T-cell (primary cell): ENCODE measurements around the gene REXO1. TPM values are rescaled to one million over a fixed set of nuclear protein-coding genes. Genes with fewer than 3 reads are reported as not detected.

Source experiments
- ATAC-seq, 4 experiments: fragments of 200-7000 bp in 3 of 4; fragments of 150-1000 bp in 1 of 4; cut with Tn5 transposase; replicated peaks in 1 of 4; 1 replicate in 3 of 4; 2 replicates in 1 of 4; pipeline ENCODE4 v1.10.0; 2021; ENCODE audit warnings: moderate library complexity in 3 of 4, mild to moderate bottlenecking in 2 of 4, moderate number of reproducible peaks in 1 of 4
- CTCF ChIA-PET, 2 donors: fragments of 300-600 bp; sonication (Branson Sonifier 250); formaldehyde crosslinking; loops; one replicate each; lab custom pipeline; 2022; ENCODE audit warnings: antibody characterized with exemption in 2 of 2; lab: Charles Lee
- POLR2A ChIA-PET, 2 donors: fragments of 300-600 bp; sonication (Branson Sonifier 250); formaldehyde crosslinking; loops; one replicate each; lab custom pipeline; 2022; ENCODE audit warnings: antibody characterized with exemption in 2 of 2; lab: Charles Lee
- DNase-seq, 35 experiments: peaks; one replicate each; pipeline versions ENCODE4 v3.0.0 to v3.0.0-alpha.2; 2013 to 2023
- H3K27ac ChIP-seq: one replicate; pipeline ENCODE4 v1.5.1; 2013; ENCODE audit warnings: low read length
- H3K27me3 ChIP-seq, 2 experiments: replicated peaks in 1 of 2; 1 replicate in 1 of 2; 2 replicates in 1 of 2; pipeline versions ENCODE4 v1.6.1 to v1.7.0; 2013; ENCODE audit warnings: low read length in 1 of 2, mixed read lengths in 1 of 2; ENCODE audit not compliant: control insufficient read depth in 2 of 2, insufficient read depth in 2 of 2; ENCODE audit errors: extremely low read depth in 1 of 2
- H3K36me3 ChIP-seq, 2 donors: 1 replicate in 1 of 2; 2 replicates in 1 of 2; pipeline versions ENCODE4 v1.6.1 to v1.7.0; 2013; ENCODE audit warnings: low read length in 1 of 2; ENCODE audit not compliant: control insufficient read depth in 2 of 2, insufficient read depth in 1 of 2; ENCODE audit errors: extremely low read depth in 1 of 2
- H3K4me1 ChIP-seq, 2 experiments: 1 replicate in 1 of 2; 2 replicates in 1 of 2; pipeline versions ENCODE4 v1.6.1 to v1.7.0; 2013; ENCODE audit warnings: low read length in 2 of 2, mixed read lengths in 1 of 2; ENCODE audit not compliant: insufficient read depth in 2 of 2, control insufficient read depth in 1 of 2; ENCODE audit errors: extremely low read depth in 1 of 2
- H3K4me3 ChIP-seq, 2 donors: 1 replicate in 1 of 2; 2 replicates in 1 of 2; pipeline versions ENCODE4 v1.5.1 to v1.7.0; 2013; ENCODE audit warnings: mild to moderate bottlenecking in 2 of 2, low read length in 1 of 2, moderate library complexity in 1 of 2; ENCODE audit not compliant: control insufficient read depth in 1 of 2; ENCODE audit errors: extremely low read depth in 1 of 2
- H3K9me3 ChIP-seq: 2 replicates; pipeline ENCODE4 v1.7.0; 2013
- H3K27ac Mint-ChIP-seq, 2 donors: one replicate each; pipeline ENCODE4 v1.8.0; 2020 to 2021; ENCODE audit warnings: mild to moderate bottlenecking in 2 of 2, mixed read lengths in 2 of 2
- H3K27me3 Mint-ChIP-seq, 2 donors: one replicate each; pipeline ENCODE4 v1.8.0; 2021 to 2022; ENCODE audit warnings: mixed read lengths in 2 of 2
- H3K36me3 Mint-ChIP-seq: one replicate; pipeline ENCODE4 v1.8.0; 2021; ENCODE audit warnings: mixed read lengths
- H3K4me1 Mint-ChIP-seq, 3 donors: one replicate each; pipeline ENCODE4 v1.8.0; 2020 to 2022; ENCODE audit warnings: mixed read lengths in 3 of 3, mild to moderate bottlenecking in 1 of 3
- H3K4me3 Mint-ChIP-seq, 3 donors: one replicate each; pipeline ENCODE4 v1.8.0; 2020 to 2022; ENCODE audit warnings: mild to moderate bottlenecking in 3 of 3, mixed read lengths in 3 of 3, moderate library complexity in 3 of 3
- H3K9me3 Mint-ChIP-seq, 3 donors: one replicate each; pipeline ENCODE4 v1.8.0; 2020 to 2022; ENCODE audit warnings: mixed read lengths in 3 of 3
- WGBS: methylation state at CpG from one replicate; pipeline ENCODE4 v1.1.5; 2013; ENCODE audit warnings: missing lambda C conversion rate; ENCODE audit not compliant: insufficient coverage; 5-methylcytosine and 5-hydroxymethylcytosine counted together
- total RNA-seq, 35 experiments: library from RNA in 6 of 35; stranded (reverse) in 6 of 35; fragments of 120-200 nt in 1 of 35; gene quantifications; one replicate each; pipeline versions ENCODE4 v1.2.1 to v1.2.4 and lab custom pipeline; 2013 to 2026

REXO1 gene
- total RNA-seq, 5 donors from 2014 or later (not counting 1 experiment from before 2014, with no cell fraction given), result 68.4 to 97.5 (median 78.7) TPM

GRCh38 chr19:1828279-1829238, 19.7 kb downstream of the REXO1 start:
- Mint-ChIP-seq H3K4me3 (no peak overlapping the region), H3K27ac (no peak overlapping the region), H3K4me1 (peaks cover 5 to 14% (median 11%) of the 10 kb centered on the region in 3 donors), H3K27me3 (no peaks in the 10 kb centered on the region), H3K36me3 (peaks cover 8% of the 10 kb centered on the region), H3K9me3 (no peaks in the 10 kb centered on the region)
- peaks cover 23 to 34% of the 10 kb centered on the region in 2 donors for H3K36me3 ChIP-seq
- H3K9me3 ChIP-seq, result no peaks in the 10 kb centered on the region
- no peak overlapping the region for H3K27ac ChIP-seq
- H3K27me3 ChIP-seq, result no peaks in the 10 kb centered on the region
- peaks cover 0 to 15% of the 10 kb centered on the region in 2 experiments for H3K4me1 ChIP-seq
- peak in 1 of 4 experiments; percentile 7 for ATAC-seq
- 95% methylated on average over 54 of the region's 57 CpGs for WGBS
- CTCF ChIA-PET, result interaction anchor here in 1 of 2 donors (1.2 kb wide), 1 partner anchor 156 kb away, joined by 4 read pairs; no protein-coding TSS in a partner anchor
- DNase-seq, result no peak
- POLR2A ChIA-PET, result no interaction called here
- no peak overlapping the region for H3K4me3 ChIP-seq

- Mint-ChIP-seq H3K27ac (no peak overlapping the region), H3K9me3 (no peaks in the 10 kb centered on the region), H3K4me1 (peaks cover 5 to 10% (median 7%) of the 10 kb centered on the region in 3 donors), H3K4me3 (no peak overlapping the region), H3K27me3 (no peaks in the 10 kb centered on the region), H3K36me3 (peaks cover 8% of the 10 kb centered on the region)
- H3K36me3 ChIP-seq, result peaks cover 29 to 42% of the 10 kb centered on the region in 2 donors
- WGBS, result 97% methylated on average over 30 of the region's 41 CpGs
- H3K9me3 ChIP-seq, result no peaks in the 10 kb centered on the region
- no peaks in the 10 kb centered on the region for H3K27me3 ChIP-seq
- DNase-seq (no peak), ATAC-seq (peak in 1 of 4 experiments; percentile 3)
- ChIA-PET POLR2A (no interaction called here), CTCF (interaction anchor here in 1 of 2 donors (0.7 to 1.2 kb wide), 2 partner anchors 155 to 283 kb away, joined by 3 to 4 read pairs; no protein-coding TSS in a partner anchor)
- H3K4me1 ChIP-seq, result peaks cover 0 to 13% of the 10 kb centered on the region in 2 experiments
- no peak overlapping the region for H3K27ac ChIP-seq
- H3K4me3 ChIP-seq, result no peak overlapping the region
These were observed 20.6 kb downstream of the REXO1 start for GRCh38 chr19:1827566-1828278.

- Histone ChIP-seq H3K4me1 (peaks cover 0 to 13% of the 10 kb centered on the region in 2 experiments), H3K27ac (no peak overlapping the region), H3K4me3 (no peak overlapping the region), H3K27me3 (no peaks in the 10 kb centered on the region), H3K9me3 (no peaks in the 10 kb centered on the region), H3K36me3 (peaks cover 29 to 49% of the 10 kb centered on the region in 2 donors)
- DNase-seq, result no peak
- Mint-ChIP-seq H3K4me1 (peaks cover 5 to 10% (median 7%) of the 10 kb centered on the region in 3 donors), H3K4me3 (no peak overlapping the region), H3K36me3 (peaks cover 13% of the 10 kb centered on the region), H3K9me3 (no peaks in the 10 kb centered on the region), H3K27me3 (no peaks in the 10 kb centered on the region), H3K27ac (no peak overlapping the region)
- ChIA-PET CTCF (interaction anchor here (0.6 to 1.5 kb wide), 7 partner anchors 10 to 303 kb away, joined by 3 to 5 read pairs (median 3); no protein-coding TSS in a partner anchor), POLR2A (no interaction called here)
- 86% methylated on average over 50 of the region's 63 CpGs for WGBS
- ATAC-seq, result peak in 2 of 4 experiments; percentile 12 to 18
These were observed 21.4 kb downstream of the REXO1 start for GRCh38 chr19:1826557-1827521.

- H3K27ac Mint-ChIP-seq, result no peak overlapping the region
- ChIA-PET CTCF (interaction anchor here (0.6 to 1.5 kb wide), 8 partner anchors 29 to 559 kb away, joined by 3 to 11 read pairs (median 3); no protein-coding TSS in a partner anchor), POLR2A (no interaction called here)
- H3K36me3 Mint-ChIP-seq, result peaks cover 17% of the 10 kb centered on the region
- H3K9me3 Mint-ChIP-seq, result no peaks in the 10 kb centered on the region
- peak; percentile 41 to 86 (median 73) for DNase-seq
- ATAC-seq, result peak; percentile 73 to 81 (median 78)
- Histone ChIP-seq H3K27ac (no peak overlapping the region), H3K4me3 (no peak overlapping the region), H3K36me3 (peaks cover 28 to 51% of the 10 kb centered on the region in 2 donors), H3K27me3 (no peaks in the 10 kb centered on the region), H3K9me3 (no peaks in the 10 kb centered on the region), H3K4me1 (peaks cover 0 to 13% of the 10 kb centered on the region in 2 experiments)
- 47% methylated on average over 11 of the region's 15 CpGs for WGBS
- H3K4me3 Mint-ChIP-seq, result no peak overlapping the region
- no peaks in the 10 kb centered on the region for H3K27me3 Mint-ChIP-seq
- peaks cover 5 to 9% (median 7%) of the 10 kb centered on the region in 3 donors for H3K4me1 Mint-ChIP-seq
These were observed 22.2 kb downstream of the REXO1 start for GRCh38 chr19:1825909-1826556.

- H3K36me3 ChIP-seq, result peaks cover 37 to 60% of the 10 kb centered on the region in 2 donors
- Mint-ChIP-seq H3K27me3 (no peaks in the 10 kb centered on the region), H3K4me3 (no peak overlapping the region), H3K27ac (no peak overlapping the region), H3K9me3 (no peaks in the 10 kb centered on the region), H3K4me1 (peaks cover 4 to 7% (median 5%) of the 10 kb centered on the region in 3 donors), H3K36me3 (peaks cover 22% of the 10 kb centered on the region)
- no peak overlapping the region for H3K27ac ChIP-seq
- no peak overlapping the region for H3K4me3 ChIP-seq
- ATAC-seq, result no peak
- DNase-seq, result no peak
- H3K4me1 ChIP-seq, result peaks cover 0 to 13% of the 10 kb centered on the region in 2 experiments
- 92% methylated on average over 14 of the region's 14 CpGs for WGBS
- no peaks in the 10 kb centered on the region for H3K27me3 ChIP-seq
- no peaks in the 10 kb centered on the region for H3K9me3 ChIP-seq
- ChIA-PET POLR2A (no interaction called here), CTCF (no interaction called here)
These were observed 24.0 kb downstream of the REXO1 start for GRCh38 chr19:1824252-1824622.
